ENCODE results near the gene EZH2.

GRCh38 chr7:148790131-148790726, 93.9 kb downstream of the EZH2 start:
- TF ChIP-seq CTCF (conservative IDR thresholded peaks at IDR 0.05 in 1 of 2, IDR thresholded peaks at IDR 0.05 in 1 of 2; ENCODE audit: low read depth in 1 of 2, low read length in 2 of 2): no peak
- no peak for TF ChIP-seq EZH2 (IDR thresholded peaks at IDR 0.05; ENCODE audit: low read length, missing control alignments)
